ENCODE data around the gene PTPN9. TPM values are rescaled to one million over a fixed set of nuclear protein-coding genes. Genes with fewer than 3 reads are reported as not detected.
"Not testable (repeated sequence)": the region's sequence is repeated elsewhere in the genome, so short reads cannot be mapped to it uniquely, and the experiment has no call there.

PTPN9 gene
- total RNA-seq, 1 donor from 2014 or later: 12.6 TPM

DNA sequence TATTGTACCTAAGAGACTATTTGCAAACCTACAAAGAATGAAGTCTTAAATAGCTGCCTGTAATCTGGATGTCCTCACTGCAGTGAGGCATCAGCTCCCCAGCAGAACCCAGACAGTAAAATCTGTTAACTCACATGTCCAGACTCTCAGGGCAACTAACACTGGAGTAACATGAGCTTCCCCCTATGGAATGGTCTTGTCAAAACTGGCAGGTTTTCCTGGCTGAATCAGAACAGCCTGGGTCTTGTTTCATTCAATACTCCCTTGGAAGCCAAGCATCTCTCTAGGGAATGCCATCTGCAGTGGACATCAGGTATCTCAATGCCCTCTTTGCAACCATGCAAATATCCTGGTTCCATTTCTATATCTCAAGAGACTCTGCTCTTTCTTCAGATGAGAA, 24.4 kb downstream of the PTPN9 start:
- H3K36me3 ChIP-seq (ENCODE audit: control insufficient read depth, insufficient read depth, low read length): no peaks in the 10 kb centered on the region
- no peaks in the 10 kb centered on the region for H3K27me3 ChIP-seq (ENCODE audit: control insufficient read depth, insufficient read depth, low read length)
- FAIRE-seq (no peak), DNase-seq (ENCODE audit: low read depth) (peak; percentile 62)
- TF ChIP-seq, protein P1, sequence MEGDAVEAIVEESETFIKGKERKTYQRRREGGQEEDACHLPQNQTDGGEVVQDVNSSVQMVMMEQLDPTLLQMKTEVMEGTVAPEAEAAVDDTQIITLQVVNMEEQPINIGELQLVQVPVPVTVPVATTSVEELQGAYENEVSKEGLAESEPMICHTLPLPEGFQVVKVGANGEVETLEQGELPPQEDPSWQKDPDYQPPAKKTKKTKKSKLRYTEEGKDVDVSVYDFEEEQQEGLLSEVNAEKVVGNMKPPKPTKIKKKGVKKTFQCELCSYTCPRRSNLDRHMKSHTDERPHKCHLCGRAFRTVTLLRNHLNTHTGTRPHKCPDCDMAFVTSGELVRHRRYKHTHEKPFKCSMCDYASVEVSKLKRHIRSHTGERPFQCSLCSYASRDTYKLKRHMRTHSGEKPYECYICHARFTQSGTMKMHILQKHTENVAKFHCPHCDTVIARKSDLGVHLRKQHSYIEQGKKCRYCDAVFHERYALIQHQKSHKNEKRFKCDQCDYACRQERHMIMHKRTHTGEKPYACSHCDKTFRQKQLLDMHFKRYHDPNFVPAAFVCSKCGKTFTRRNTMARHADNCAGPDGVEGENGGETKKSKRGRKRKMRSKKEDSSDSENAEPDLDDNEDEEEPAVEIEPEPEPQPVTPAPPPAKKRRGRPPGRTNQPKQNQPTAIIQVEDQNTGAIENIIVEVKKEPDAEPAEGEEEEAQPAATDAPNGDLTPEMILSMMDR (IDR thresholded peaks at IDR 0.05; ENCODE audit: insufficient read depth, low read length, severe bottlenecking): no peak
- H3K4me3 ChIP-seq (ENCODE audit: low read depth, low read length): no peak overlapping the region

DNA sequence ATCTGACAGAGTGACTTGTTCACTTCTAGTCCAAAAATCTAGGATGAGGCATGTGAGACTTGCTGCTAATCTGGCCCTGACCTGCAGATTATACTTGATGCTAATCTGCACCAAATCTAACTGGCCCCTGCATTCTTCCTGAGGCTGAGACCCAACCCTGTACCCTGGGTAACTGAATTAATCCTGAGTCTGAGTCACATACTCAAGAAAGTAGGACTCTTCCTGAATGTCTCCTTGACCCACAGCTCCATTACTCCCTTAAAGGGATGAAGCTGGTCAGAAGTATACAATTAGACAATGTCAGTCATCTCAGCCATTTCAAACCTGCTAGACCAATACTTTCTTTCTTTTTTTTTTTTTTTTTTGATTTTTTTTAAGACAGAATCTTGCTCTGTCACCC, 25.5 kb downstream of the PTPN9 start:
- TF ChIP-seq, protein P1 (IDR thresholded peaks at IDR 0.05; ENCODE audit: insufficient read depth, low read length, severe bottlenecking): no peak
- FAIRE-seq (no peak), DNase-seq (ENCODE audit: low read depth) (no peak)
- H3K4me3 ChIP-seq (ENCODE audit: low read depth, low read length): no peak overlapping the region
- no peaks in the 10 kb centered on the region for H3K27me3 ChIP-seq (ENCODE audit: control insufficient read depth, insufficient read depth, low read length)
- no peaks in the 10 kb centered on the region for H3K36me3 ChIP-seq (ENCODE audit: control insufficient read depth, insufficient read depth, low read length)

DNA sequence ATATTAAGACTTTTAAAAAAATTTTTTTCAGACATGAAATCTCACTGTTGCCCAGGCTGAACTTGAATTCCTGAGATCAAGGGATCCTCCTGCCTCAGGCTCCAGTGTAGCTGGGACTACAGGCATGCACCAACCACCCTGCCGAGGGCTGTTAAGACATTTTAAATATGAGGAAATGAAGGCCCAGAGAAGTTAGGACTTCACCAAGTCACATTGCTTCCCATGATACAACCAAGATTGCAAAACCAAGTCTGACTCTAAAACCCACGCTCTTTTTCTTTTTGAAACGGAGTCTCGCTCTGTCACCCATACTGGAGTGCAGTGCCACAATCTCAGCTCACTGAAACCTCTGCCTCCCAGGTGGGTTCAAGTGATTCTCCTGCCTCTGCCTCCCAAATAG, 28.0 kb downstream of the PTPN9 start:
- TF ChIP-seq, protein P1 (IDR thresholded peaks at IDR 0.05; ENCODE audit: insufficient read depth, low read length, severe bottlenecking): no peak
- no peak for DNase-seq (ENCODE audit: low read depth)
- Histone ChIP-seq H3K4me3 (ENCODE audit: low read depth, low read length) (no peak overlapping the region), H3K36me3 (ENCODE audit: control insufficient read depth, insufficient read depth, low read length) (no peaks in the 10 kb centered on the region), H3K27me3 (ENCODE audit: control insufficient read depth, insufficient read depth, low read length) (no peaks in the 10 kb centered on the region)
- FAIRE-seq: no peak

DNA sequence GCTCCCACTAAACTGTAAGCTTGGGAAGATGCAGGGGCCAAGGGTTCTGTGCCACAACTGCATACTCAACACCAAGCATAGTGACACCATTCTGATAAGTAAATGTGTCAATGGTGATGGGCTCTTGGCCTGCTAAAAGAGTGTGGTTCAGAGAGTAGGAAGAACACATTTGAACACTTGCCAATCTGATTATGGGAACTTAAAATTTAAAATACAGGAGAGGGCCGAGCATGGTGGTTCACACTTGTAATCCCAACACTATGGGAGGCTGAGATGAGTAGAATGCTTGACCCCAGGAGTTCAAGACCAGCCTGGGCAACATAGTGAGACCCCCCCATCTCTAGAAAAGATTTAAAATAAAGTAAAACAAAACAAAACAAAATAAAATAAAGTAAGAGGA, 34.1 kb downstream of the PTPN9 start:
- TF ChIP-seq, protein P1 (IDR thresholded peaks at IDR 0.05; ENCODE audit: insufficient read depth, low read length, severe bottlenecking): no peak
- no peak for DNase-seq (ENCODE audit: low read depth)
- no peaks in the 10 kb centered on the region for H3K36me3 ChIP-seq (ENCODE audit: control insufficient read depth, insufficient read depth, low read length)
- FAIRE-seq: no peak
- H3K4me3 ChIP-seq (ENCODE audit: low read depth, low read length): no peak overlapping the region
- no peaks in the 10 kb centered on the region for H3K27me3 ChIP-seq (ENCODE audit: control insufficient read depth, insufficient read depth, low read length)

DNA sequence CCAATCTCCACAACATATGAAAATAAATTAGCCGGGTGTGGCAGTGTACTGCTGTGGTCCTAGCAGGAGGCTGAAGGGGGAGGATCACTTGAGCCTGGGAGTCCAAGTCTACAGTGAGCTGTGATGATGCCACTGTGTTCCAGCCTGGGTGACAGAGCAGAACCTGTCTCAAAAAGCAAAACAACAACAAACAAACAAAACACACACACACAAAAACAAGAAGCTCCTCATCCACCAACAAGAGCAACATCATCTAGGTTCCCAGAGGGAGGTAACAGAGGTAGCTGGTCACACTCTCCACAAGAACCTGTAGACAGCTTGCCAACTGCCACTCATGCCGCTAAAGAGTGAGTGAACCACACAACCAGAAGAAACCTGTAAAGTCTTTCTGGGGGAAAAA, 34.8 kb downstream of the PTPN9 start:
- no peak for DNase-seq (ENCODE audit: low read depth)
- Histone ChIP-seq H3K27me3 (ENCODE audit: control insufficient read depth, insufficient read depth, low read length) (no peaks in the 10 kb centered on the region), H3K36me3 (ENCODE audit: control insufficient read depth, insufficient read depth, low read length) (no peaks in the 10 kb centered on the region), H3K4me3 (ENCODE audit: low read depth, low read length) (no peak overlapping the region)
- no peak for FAIRE-seq
- TF ChIP-seq, protein P1 (IDR thresholded peaks at IDR 0.05; ENCODE audit: insufficient read depth, low read length, severe bottlenecking): no peak

DNA sequence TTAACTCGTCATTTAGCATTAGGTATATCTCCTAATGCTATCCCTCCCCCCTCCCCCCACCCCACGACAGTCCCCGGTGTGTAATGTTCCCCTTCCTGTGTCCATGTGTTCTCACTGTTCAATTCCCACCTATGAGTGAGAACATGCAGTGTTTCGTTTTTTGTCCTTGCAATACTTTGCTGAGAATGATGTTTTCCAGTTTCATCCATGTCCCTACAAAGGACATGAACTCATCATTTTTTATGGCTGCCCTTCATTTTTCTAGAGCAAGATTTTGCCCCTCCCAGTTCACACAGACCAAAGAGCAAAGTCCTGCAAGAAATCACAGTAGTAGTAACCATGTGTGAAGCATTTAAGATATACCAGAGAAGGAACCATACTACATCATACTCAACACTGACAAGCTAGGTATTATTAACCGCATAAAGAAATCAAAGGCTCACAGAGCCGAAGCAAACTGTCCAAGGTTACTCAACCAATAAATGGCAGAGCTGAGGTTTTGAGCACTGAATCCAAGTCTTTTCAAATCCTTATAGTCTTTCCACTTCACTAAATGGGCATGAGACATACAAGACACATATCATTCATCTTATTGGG, 36.1 kb downstream of the PTPN9 start:
- DNase-seq (ENCODE audit: low read depth); H3K4me3 ChIP-seq (ENCODE audit: low read depth, low read length); H3K27me3 ChIP-seq (ENCODE audit: control insufficient read depth, insufficient read depth, low read length); FAIRE-seq; H3K36me3 ChIP-seq (ENCODE audit: control insufficient read depth, insufficient read depth, low read length): not testable (repeated sequence)
